HS-27A (cell line): ENCODE data around the gene NOP16.

Experiments
- DNase-seq: peaks from one replicate; pipeline ENCODE4 v3.0.0-alpha.2; 2012; ENCODE audit warnings: low read depth, missing footprints

NOP16 gene

GRCh38 chr5:176359658-176360057 lies 28.7 kb downstream of the NOP16 start:
- DNase-seq = no peak

GRCh38 chr5:176356179-176356566 lies 32.2 kb downstream of the NOP16 start:
- DNase-seq = no peak

DNA sequence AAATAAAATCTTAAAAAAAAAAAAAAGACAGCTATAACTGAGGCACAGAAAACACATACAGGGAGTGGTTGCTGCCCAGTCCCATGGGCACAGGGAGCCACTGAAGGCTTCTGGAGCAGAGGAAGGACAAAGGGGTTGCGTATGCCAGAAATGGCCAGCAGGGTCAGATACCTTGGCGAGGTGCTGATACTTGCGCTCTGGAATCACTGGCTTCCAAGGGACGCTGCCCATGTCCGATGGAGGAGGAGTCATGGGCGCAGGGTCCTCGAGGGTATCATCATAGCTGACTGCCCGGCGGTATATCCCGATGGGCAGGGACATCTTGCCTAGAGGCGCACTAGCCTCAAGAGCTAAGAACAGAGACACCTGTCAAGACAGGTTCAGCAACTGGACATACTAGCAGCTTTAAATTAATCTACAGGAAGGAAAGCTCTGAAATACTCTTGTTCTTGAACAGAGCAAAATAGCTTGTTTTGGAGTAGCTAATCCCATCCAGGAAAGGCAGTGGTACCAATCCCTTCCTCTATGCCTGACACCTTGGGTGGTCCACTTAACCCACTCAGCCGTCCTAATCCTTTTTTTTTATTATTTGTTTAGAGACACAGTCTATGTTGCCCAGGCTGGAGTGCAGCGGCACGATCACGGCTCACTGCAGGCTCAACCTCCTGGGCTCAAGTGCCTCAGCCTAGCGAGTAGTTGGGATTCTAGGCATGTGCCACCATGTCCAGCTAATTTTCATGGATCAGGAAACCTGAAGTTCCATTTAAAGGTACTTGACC lies 32.8 kb downstream of the NOP16 start:
- DNase-seq = no peak

- no peak for DNase-seq
Observed at GRCh38 chr5:176353533-176353932, 34.9 kb downstream of the NOP16 start.

DNA sequence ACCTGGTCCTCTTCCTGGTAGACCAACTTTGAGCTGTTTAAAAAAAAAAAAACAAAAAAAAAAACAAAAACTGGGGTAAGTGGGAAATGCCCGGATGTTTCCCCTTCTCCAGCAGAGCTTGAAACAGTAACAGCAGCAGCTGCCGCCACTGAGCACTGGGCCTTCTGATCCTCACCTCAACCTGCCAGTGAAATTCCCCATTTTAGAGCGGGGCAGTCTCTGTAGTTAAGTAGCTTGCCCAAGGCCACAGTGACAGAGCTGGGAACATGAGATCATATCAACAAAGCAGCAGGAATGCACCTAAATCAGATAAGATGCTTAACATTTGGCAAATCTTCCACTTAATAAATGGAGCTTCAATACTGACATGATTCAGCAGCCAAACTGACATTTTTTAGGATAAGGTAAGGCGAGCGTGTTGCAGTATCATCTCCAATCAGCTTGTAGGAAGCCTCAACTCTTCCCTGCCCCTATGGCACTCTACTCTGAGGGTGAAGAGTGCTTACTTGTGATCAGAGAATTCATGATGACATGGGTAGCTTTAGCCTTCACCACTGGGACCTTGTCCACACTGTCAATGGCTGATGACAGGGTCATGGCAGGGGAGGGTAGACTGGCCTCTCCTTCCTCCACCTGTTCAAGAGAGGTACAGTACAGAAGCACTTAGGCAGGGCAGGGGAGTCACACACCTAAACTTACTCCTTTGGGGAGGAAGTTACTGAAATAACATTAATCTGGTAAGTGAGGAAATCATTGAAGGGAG lies 36.1 kb downstream of the NOP16 start:
- no peak for DNase-seq

- DNase-seq = no peak
Observed at GRCh38 chr5:176350416-176350815, 38.0 kb downstream of the NOP16 start.

DNA sequence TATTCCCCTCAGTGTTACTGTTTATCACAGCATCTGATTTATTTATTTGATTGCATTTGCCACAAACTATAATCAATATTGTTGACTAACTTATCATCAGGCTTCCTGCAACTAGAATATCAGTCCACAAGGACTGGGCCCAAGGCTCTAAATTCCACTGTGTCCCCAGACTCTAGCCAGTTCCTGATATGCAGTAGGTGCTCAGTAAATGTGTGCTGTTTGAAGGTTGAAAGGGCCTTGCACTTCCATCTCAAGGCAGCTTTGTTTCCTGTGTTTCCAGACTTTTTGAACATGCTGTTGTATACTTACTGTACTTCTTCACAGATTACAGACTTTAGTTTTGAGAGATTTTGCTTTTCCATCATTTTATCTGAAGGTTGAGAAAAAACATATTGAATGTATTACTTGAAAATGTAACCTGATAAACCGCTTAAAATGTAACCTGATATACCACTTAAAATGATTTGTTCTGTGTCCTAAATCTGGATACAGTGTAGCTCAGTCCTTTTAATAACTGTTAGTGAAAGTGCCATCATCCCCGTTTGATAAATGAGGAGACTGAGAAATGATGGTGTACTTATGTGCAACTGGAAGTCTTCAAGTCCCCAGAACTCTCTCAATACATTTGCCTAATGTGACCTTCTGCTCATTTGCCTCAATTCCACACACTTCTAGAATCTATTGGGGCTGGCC lies 45.5 kb downstream of the NOP16 start:
- DNase-seq = no peak

GRCh38 chr5:176342158-176342483 lies 46.3 kb downstream of the NOP16 start:
- no peak for DNase-seq

- DNase-seq = no peak
Observed at GRCh38 chr5:176341325-176342157, 46.9 kb downstream of the NOP16 start.

- no peak for DNase-seq
Observed at GRCh38 chr5:176339304-176339703, 49.1 kb downstream of the NOP16 start.

DNA sequence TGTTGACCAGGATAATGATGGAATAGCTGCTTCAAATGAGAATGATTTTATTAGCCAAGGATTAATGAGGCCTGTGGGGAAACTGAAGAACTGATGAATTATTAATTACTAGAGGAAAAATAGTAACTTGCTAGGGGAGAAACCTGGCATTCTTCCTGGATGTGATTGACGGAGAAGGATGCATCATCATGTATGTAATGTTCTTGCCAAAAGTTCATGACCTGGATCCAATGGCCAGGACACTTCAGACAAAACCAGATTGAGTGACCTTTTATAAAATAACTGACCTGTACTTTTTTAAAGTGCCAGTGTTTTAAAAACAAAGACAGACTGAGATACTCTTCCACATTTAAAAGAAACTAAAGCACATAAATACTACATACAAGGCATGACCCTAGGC lies 50.5 kb downstream of the NOP16 start:
- DNase-seq = no peak

DNA sequence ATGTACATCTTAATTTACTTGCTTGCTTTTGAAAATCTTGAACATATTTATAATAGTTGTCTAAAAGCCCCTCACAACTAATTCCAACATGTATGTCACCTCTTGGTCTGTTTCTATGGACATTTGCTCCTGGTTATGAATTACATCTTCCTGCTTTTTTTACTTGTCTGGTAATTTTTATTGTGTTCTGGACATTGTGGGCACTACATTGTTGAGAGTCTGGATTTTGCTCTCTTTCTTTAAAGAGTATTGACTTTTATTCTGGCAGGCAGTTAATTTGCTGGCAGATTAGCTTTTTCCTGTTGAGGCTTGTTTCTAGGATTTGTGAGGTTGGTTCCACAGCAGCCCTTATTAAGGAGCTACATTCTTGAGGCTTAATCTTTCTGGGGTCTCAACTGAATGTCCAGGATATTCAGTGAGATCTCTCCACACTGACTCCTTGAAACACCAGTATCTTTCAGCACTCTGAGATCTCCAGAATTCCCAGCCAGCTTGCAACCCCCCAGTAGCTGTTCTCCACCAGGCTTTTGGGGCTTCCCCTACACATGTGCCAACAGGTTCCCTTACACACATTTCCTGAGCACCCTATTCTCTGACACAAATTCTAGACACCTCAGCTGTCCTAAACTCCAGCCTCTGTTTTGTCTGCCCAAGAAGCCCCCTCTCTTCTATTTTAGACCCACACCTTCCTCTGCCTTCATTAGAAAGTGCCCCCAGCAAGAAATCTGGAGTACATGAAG lies 54.2 kb downstream of the NOP16 start:
- DNase-seq = no peak
